HFF-Myc (cell line): ENCODE results near the gene MB21D2.

ENCODE experiments used
- DNase-seq: peaks from one replicate; pipeline ENCODE4 v3.0.0-alpha.2; 2011; ENCODE audit warnings: low read depth; ENCODE audit errors: extremely low read depth
- H3K4me3 ChIP-seq: replicated peaks from 2 replicates; pipeline ENCODE4 v1.5.1; 2011; ENCODE audit warnings: low read depth, mild to moderate bottlenecking, control low read depth, low read length
- CTCF ChIP-seq: IDR thresholded peaks from 2 replicates; pipeline ENCODE4 v1.5.1; 2012; ENCODE audit warnings: mild to moderate bottlenecking, low read depth, low read length, control low read depth; ENCODE audit errors: missing control alignments

MB21D2 gene

GRCh38 chr3:192894676-192895075 lies 23.0 kb downstream of the MB21D2 start:
- no peak for DNase-seq
- no peak overlapping the region for H3K4me3 ChIP-seq
- TF ChIP-seq CTCF: no peak

- peak overlapping the region; percentile 11; the same call in 1 of the 2 replicates for H3K4me3 ChIP-seq
Measured at GRCh38 chr3:192892981-192893700, 24.5 kb downstream of the MB21D2 start.

GRCh38 chr3:192890347-192891335 lies 27.0 kb downstream of the MB21D2 start:
- no peak overlapping the region for H3K4me3 ChIP-seq
- no peak for DNase-seq

More at GRCh38 chr3:192892981-192893700, 24.5 kb downstream of the MB21D2 start:
- TF ChIP-seq CTCF: no peak
- no peak for DNase-seq

GRCh38 chr3:192889679-192890078 lies 28.0 kb downstream of the MB21D2 start:
- DNase-seq: no peak
- H3K4me3 ChIP-seq: no peak overlapping the region
- no peak for TF ChIP-seq CTCF

More at GRCh38 chr3:192890347-192891335, 27.0 kb downstream of the MB21D2 start:
- no peak for TF ChIP-seq CTCF

- no peak for TF ChIP-seq CTCF
- no peak for DNase-seq
Measured at GRCh38 chr3:192888190-192888589, 29.5 kb downstream of the MB21D2 start.

GRCh38 chr3:192887701-192888100 lies 30.0 kb downstream of the MB21D2 start:
- DNase-seq: no peak
- H3K4me3 ChIP-seq: no peak overlapping the region

More at GRCh38 chr3:192888190-192888589, 29.5 kb downstream of the MB21D2 start:
- H3K4me3 ChIP-seq: no peak overlapping the region

More at GRCh38 chr3:192887701-192888100, 30.0 kb downstream of the MB21D2 start:
- no peak for TF ChIP-seq CTCF
